SK-N-SH (cell line): ENCODE data around the gene PARVA. TPM values are rescaled to one million over a fixed set of nuclear protein-coding genes. Genes with fewer than 3 reads are reported as not detected.

Source experiments
- CTCF ChIA-PET: fragments of 300-600, 350-600 bp; formaldehyde crosslinking; extraction: SDS; loops from one replicate; lab custom pipeline; 2021; lab: Yijun Ruan, JAX
- POLR2A ChIA-PET: fragments of 350-600 bp; sonication (Branson Sonifier 250); formaldehyde crosslinking; extraction: SDS; loops from one replicate; lab custom pipeline; 2020; ENCODE audit warnings: antibody characterized with exemption, inconsistent platforms; lab: Yijun Ruan, JAX
- DNase-seq: peaks from one replicate; pipeline ENCODE4 v3.0.0; 2012
- H2AFZ ChIP-seq: fragments of 200-600 bp; sonication (generic); 2 replicates; pipeline ENCODE4 v1.8.1; 2016; ENCODE audit warnings: antibody characterized with exemption, mild to moderate bottlenecking, low read depth
- H3F3A ChIP-seq: fragments of 200-600 bp; sonication (generic); replicated peaks from 2 replicates; pipeline ENCODE3; 2016; ENCODE audit warnings: antibody characterized with exemption, mild to moderate bottlenecking; ENCODE audit not compliant: insufficient read depth
- H3K27ac ChIP-seq, 2 experiments: fragments of 200-500 bp in 1 of 2; fragments of 200-600 bp in 1 of 2; sonication (Bioruptor generic) in 1 of 2; sonication (generic), shearing (Covaris generic) in 1 of 2; 2 replicates each; pipeline versions ENCODE4 v1.5.1 to v1.6.1; 2014 to 2016; ENCODE audit warnings: low read depth in 2 of 2, inconsistent platforms in 1 of 2, low read length in 1 of 2, mild to moderate bottlenecking in 1 of 2, mixed read lengths in 1 of 2
- H3K27me3 ChIP-seq: fragments of 200-600 bp; sonication (generic), shearing (Covaris generic); 2 replicates; pipeline ENCODE4 v1.6.1; 2016; ENCODE audit warnings: mixed run types; ENCODE audit not compliant: insufficient read depth
- H3K36me3 ChIP-seq, 2 experiments: fragments of 200-500 bp in 1 of 2; fragments of 200-600 bp in 1 of 2; sonication (Bioruptor generic) in 1 of 2; sonication (generic) in 1 of 2; replicated peaks in 1 of 2; 2 replicates each; pipeline versions ENCODE3 to v1.5.1; 2014 to 2016; ENCODE audit warnings: low read length in 1 of 2, mild to moderate bottlenecking in 1 of 2; ENCODE audit not compliant: insufficient read depth in 2 of 2, control insufficient read depth in 1 of 2
- H3K4me1 ChIP-seq, 2 experiments: fragments of 200-500 bp in 1 of 2; fragments of 200-600 bp in 1 of 2; sonication (Bioruptor generic) in 1 of 2; sonication (generic), shearing (Covaris generic) in 1 of 2; 2 replicates each; pipeline versions ENCODE4 v1.5.1 to v1.6.1; 2014 to 2016; ENCODE audit warnings: low read depth in 1 of 2, low read length in 1 of 2, mixed run types in 1 of 2; ENCODE audit not compliant: insufficient read depth in 2 of 2, control insufficient read depth in 1 of 2
- H3K4me2 ChIP-seq: fragments of 200-600 bp; sonication (generic), shearing (Covaris generic); 2 replicates; pipeline ENCODE4 v1.6.1; 2017; ENCODE audit warnings: mixed run types
- H3K4me3 ChIP-seq, 2 experiments: fragments of 200-500 bp in 1 of 2; fragments of 200-600 bp in 1 of 2; sonication (Bioruptor generic) in 1 of 2; sonication (generic), shearing (Covaris generic) in 1 of 2; 2 replicates each; pipeline versions ENCODE4 v1.5.1 to v1.8.1; 2014 to 2016; ENCODE audit warnings: low read depth in 2 of 2, inconsistent platforms in 1 of 2, low read length in 1 of 2, mild to moderate bottlenecking in 1 of 2, mixed read lengths in 1 of 2, moderate library complexity in 1 of 2
- H3K79me2 ChIP-seq: fragments of 200-600 bp; sonication (generic); 2 replicates; pipeline ENCODE4 v1.8.1; 2017; ENCODE audit warnings: mild to moderate bottlenecking; ENCODE audit not compliant: insufficient read depth
- H3K9ac ChIP-seq: fragments of 200-600 bp; sonication (generic); 2 replicates; pipeline ENCODE4 v1.6.1; 2017; ENCODE audit warnings: mixed run types
- H3K9me2 ChIP-seq: fragments of 200-600 bp; sonication (generic); 2 replicates; pipeline ENCODE4 v1.6.1; 2017; ENCODE audit warnings: mixed run types
- H3K9me3 ChIP-seq: fragments of 200-600 bp; sonication (generic); 2 replicates; pipeline ENCODE4 v1.6.1; 2017; ENCODE audit warnings: mixed run types, mild to moderate bottlenecking, moderate library complexity
- H4K20me1 ChIP-seq: fragments of 200-600 bp; sonication (generic); 2 replicates; pipeline ENCODE4 v1.6.1; 2017; ENCODE audit warnings: mild to moderate bottlenecking, mixed run types; ENCODE audit not compliant: insufficient read depth
- EP300 ChIP-seq, 2 experiments: IDR thresholded peaks; 2 replicates each; pipeline versions ENCODE4 v1.4.0 to v1.6.1; 2012; ENCODE audit warnings: borderline replicate concordance in 1 of 2, low read depth in 1 of 2, low read length in 1 of 2
- EZH2phosphoT487 ChIP-seq: fragments of 200-600 bp; sonication (generic); IDR thresholded peaks from 2 replicates; pipeline ENCODE4 v1.6.1; 2017; ENCODE audit warnings: low read depth, mixed run types, mild to moderate bottlenecking, antibody characterized with exemption, moderate library complexity, borderline replicate concordance
- FOSL2 ChIP-seq: IDR thresholded peaks from 2 replicates; pipeline ENCODE4 v1.4.0; 2012; ENCODE audit warnings: low read depth, mild to moderate bottlenecking, moderate library complexity, borderline replicate concordance
- FOXM1 ChIP-seq: IDR thresholded peaks from 2 replicates; pipeline ENCODE4 v1.4.0; 2012; ENCODE audit warnings: low read depth, mild to moderate bottlenecking
- GABPA ChIP-seq: IDR thresholded peaks from 2 replicates; pipeline ENCODE4 v1.4.0; 2012; ENCODE audit warnings: low read depth, mild to moderate bottlenecking
- GATA2 ChIP-seq: sonication (generic); formaldehyde crosslinking; IDR thresholded peaks from 2 replicates; pipeline ENCODE4 v1.5.0; 2020; ENCODE audit warnings: mild to moderate bottlenecking, missing genetic modification reagents
- JUND ChIP-seq: IDR thresholded peaks from 2 replicates; pipeline ENCODE4 v1.4.0; 2012
- MXI1 ChIP-seq: IDR thresholded peaks from 2 replicates; pipeline ENCODE4 v1.6.1; 2012; ENCODE audit warnings: mild to moderate bottlenecking, low read depth, low read length, improper control_type of control experiment
- RAD21 ChIP-seq: IDR thresholded peaks from 2 replicates; pipeline ENCODE4 v1.6.1; 2012; ENCODE audit warnings: mild to moderate bottlenecking, low read length
- RCOR1 ChIP-seq: fragments of 150-350 bp; IDR thresholded peaks from 2 replicates; pipeline ENCODE4 v1.6.1; 2017; ENCODE audit warnings: antibody characterized with exemption, low read length
- RFX5 ChIP-seq: IDR thresholded peaks from 2 replicates; pipeline ENCODE4 v1.6.1; 2012; ENCODE audit warnings: mild to moderate bottlenecking, improper control_type of control experiment, low read length
- SIN3A ChIP-seq: IDR thresholded peaks from 2 replicates; pipeline ENCODE4 v1.6.1; 2012; ENCODE audit warnings: low read depth, mild to moderate bottlenecking, low read length, moderate library complexity, borderline replicate concordance
- SMC3 ChIP-seq: IDR thresholded peaks from 2 replicates; pipeline ENCODE4 v1.6.1; 2012; ENCODE audit warnings: low read depth, low read length, improper control_type of control experiment
- WGBS: methylation state at CpG from one replicate; pipeline ENCODE4 v1.1.6; 2017; ENCODE audit warnings: low lambda C conversion rate; 5-methylcytosine and 5-hydroxymethylcytosine counted together
- polyA plus RNA-seq, 3 experiments: library from polyadenylated mRNA; depleted of rRNA; stranded (reverse); fragments of >200 nt; gene quantifications; 2 replicates each; pipeline ENCODE4 v1.2.3, GENCODE V29; 2012
- TF ChIP-seq, protein P1 (sequence below): fragments of 200-600 bp; sonication (generic); IDR thresholded peaks from 2 replicates; pipeline ENCODE4 v1.6.1; 2017; ENCODE audit warnings: antibody characterized with exemption, mild to moderate bottlenecking, moderate library complexity
- TF ChIP-seq, protein P2 (sequence below): fragments of 150-350 bp; IDR thresholded peaks from 2 replicates; pipeline ENCODE4 v1.6.1; 2016; ENCODE audit warnings: mild to moderate bottlenecking, low read depth, low read length
- TF ChIP-seq, protein P3 (sequence below): IDR thresholded peaks from 2 replicates; pipeline ENCODE4; 2012
- TF ChIP-seq, protein P4 (sequence below): IDR thresholded peaks from 2 replicates; pipeline ENCODE4 v1.6.1; 2012; ENCODE audit warnings: mild to moderate bottlenecking, low read depth, low read length, moderate library complexity

PARVA gene
- polyA plus RNA-seq, 1 of the 3 experiments (the other 2 are of a cell fraction): 27.6 TPM

DNA sequence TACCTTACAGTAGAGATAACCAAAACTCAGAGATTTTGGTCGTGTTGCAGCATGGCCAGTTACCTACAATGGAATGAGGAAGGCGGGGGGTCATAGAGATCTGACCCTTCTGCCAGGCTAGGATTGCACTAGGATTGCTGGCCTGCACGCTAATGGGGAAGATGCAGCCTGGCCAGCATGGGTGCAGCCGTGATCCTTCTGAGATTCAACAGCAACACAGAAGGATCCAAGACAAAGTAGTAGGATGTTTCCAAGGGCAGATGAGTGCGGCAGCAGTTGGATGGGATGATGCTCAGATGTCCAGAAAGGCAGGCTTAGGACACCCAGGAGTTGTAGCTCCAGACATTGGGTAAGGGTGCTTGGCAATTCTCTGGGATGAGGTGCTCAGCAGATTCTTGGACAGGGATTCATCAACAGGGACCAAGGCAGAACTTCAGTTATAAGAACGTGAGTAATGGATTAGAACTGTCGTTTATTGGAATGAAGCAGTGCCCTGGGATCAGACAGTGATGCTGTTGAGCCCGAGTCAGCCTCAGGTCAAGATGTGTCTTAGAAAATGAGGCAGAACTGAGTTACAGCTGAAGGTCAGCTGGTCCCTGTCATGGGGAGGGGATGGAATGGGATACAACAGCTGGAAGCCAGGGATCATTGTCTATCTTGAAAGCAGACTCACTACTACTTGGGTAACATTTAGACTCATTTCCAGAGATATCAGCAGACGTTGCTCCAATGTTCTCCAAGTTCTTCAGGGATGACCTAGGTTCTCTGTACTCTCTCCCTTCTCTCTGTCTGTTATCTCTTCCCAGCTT lies 71.0 kb downstream of the PARVA start (continued):
- no peak for TF ChIP-seq MXI1
- no peak for TF ChIP-seq RCOR1
- TF ChIP-seq, protein P1, sequence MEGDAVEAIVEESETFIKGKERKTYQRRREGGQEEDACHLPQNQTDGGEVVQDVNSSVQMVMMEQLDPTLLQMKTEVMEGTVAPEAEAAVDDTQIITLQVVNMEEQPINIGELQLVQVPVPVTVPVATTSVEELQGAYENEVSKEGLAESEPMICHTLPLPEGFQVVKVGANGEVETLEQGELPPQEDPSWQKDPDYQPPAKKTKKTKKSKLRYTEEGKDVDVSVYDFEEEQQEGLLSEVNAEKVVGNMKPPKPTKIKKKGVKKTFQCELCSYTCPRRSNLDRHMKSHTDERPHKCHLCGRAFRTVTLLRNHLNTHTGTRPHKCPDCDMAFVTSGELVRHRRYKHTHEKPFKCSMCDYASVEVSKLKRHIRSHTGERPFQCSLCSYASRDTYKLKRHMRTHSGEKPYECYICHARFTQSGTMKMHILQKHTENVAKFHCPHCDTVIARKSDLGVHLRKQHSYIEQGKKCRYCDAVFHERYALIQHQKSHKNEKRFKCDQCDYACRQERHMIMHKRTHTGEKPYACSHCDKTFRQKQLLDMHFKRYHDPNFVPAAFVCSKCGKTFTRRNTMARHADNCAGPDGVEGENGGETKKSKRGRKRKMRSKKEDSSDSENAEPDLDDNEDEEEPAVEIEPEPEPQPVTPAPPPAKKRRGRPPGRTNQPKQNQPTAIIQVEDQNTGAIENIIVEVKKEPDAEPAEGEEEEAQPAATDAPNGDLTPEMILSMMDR: no peak

DNA sequence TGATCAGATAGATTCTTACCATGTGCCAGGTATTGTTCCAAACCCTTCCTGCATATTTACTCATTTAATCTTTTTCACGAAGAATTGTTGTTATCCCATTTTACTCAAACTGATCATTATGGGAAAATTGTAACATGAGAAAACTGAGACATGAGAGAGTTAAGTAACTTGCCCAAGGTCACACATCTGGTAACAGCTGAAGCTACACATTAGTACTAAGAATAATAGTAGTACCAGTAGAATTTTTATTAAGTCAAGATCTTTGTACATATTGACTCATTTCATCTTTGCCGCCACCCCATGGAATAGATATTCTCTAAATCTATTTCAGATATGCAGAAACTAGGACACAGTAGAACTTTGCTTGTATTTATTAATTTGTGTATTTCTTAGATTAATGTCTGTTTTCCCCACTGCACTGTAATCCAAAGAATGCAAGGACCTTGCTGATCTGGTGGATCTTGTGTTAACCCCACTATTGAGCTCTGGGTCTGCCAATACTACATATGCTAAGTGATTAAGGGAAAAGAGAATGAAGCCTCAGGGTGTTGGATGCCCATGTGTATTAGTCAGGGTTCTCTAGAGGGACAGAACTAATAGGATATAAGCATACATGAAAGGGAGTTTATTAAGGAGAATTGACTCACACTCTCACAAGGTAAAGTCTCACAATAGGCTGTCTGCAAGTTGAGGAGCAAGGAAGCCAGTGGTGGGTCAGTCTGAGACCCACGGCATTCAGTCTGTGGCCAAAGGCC lies 72.8 kb downstream of the PARVA start:
- no peak overlapping the region for H3K4me3 ChIP-seq
- peaks cover 11% of the 10 kb centered on the region for H3F3A ChIP-seq
- H2AFZ ChIP-seq: no peak overlapping the region
- ChIA-PET CTCF (no interaction called here), POLR2A (no interaction called here)
- H3K27me3 ChIP-seq: no peaks in the 10 kb centered on the region
- peak overlapping the region in 1 of 2 experiments; percentile 72; a peak in 1 of 4 replicates for H3K27ac ChIP-seq
- no peak overlapping the region for H3K4me2 ChIP-seq
- no peak overlapping the region for H3K9ac ChIP-seq
- 96% methylated on average over 3 of the region's 3 CpGs for WGBS
- TF ChIP-seq, protein P2, sequence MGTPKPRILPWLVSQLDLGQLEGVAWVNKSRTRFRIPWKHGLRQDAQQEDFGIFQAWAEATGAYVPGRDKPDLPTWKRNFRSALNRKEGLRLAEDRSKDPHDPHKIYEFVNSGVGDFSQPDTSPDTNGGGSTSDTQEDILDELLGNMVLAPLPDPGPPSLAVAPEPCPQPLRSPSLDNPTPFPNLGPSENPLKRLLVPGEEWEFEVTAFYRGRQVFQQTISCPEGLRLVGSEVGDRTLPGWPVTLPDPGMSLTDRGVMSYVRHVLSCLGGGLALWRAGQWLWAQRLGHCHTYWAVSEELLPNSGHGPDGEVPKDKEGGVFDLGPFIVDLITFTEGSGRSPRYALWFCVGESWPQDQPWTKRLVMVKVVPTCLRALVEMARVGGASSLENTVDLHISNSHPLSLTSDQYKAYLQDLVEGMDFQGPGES: no peak
- TF ChIP-seq FOSL2: no peak
- no peak for TF ChIP-seq JUND
- TF ChIP-seq FOXM1: no peak
- TF ChIP-seq, protein P3, sequence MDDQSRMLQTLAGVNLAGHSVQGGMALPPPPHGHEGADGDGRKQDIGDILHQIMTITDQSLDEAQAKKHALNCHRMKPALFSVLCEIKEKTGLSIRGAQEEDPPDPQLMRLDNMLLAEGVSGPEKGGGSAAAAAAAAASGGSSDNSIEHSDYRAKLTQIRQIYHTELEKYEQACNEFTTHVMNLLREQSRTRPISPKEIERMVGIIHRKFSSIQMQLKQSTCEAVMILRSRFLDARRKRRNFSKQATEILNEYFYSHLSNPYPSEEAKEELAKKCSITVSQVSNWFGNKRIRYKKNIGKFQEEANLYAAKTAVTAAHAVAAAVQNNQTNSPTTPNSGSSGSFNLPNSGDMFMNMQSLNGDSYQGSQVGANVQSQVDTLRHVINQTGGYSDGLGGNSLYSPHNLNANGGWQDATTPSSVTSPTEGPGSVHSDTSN: no peak
- TF ChIP-seq GATA2: no peak
- no peak for TF ChIP-seq SIN3A
- TF ChIP-seq GABPA: no peak
- no peak for TF ChIP-seq RAD21
- TF ChIP-seq EZH2phosphoT487: no peak
- TF ChIP-seq EP300 (IDR thresholded peaks at IDR 0.05; ENCODE audit: borderline replicate concordance in 1 of 2, low read depth in 1 of 2, low read length in 1 of 2): no peak
- TF ChIP-seq, protein P4, sequence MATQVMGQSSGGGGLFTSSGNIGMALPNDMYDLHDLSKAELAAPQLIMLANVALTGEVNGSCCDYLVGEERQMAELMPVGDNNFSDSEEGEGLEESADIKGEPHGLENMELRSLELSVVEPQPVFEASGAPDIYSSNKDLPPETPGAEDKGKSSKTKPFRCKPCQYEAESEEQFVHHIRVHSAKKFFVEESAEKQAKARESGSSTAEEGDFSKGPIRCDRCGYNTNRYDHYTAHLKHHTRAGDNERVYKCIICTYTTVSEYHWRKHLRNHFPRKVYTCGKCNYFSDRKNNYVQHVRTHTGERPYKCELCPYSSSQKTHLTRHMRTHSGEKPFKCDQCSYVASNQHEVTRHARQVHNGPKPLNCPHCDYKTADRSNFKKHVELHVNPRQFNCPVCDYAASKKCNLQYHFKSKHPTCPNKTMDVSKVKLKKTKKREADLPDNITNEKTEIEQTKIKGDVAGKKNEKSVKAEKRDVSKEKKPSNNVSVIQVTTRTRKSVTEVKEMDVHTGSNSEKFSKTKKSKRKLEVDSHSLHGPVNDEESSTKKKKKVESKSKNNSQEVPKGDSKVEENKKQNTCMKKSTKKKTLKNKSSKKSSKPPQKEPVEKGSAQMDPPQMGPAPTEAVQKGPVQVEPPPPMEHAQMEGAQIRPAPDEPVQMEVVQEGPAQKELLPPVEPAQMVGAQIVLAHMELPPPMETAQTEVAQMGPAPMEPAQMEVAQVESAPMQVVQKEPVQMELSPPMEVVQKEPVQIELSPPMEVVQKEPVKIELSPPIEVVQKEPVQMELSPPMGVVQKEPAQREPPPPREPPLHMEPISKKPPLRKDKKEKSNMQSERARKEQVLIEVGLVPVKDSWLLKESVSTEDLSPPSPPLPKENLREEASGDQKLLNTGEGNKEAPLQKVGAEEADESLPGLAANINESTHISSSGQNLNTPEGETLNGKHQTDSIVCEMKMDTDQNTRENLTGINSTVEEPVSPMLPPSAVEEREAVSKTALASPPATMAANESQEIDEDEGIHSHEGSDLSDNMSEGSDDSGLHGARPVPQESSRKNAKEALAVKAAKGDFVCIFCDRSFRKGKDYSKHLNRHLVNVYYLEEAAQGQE: no peak
- no peak for TF ChIP-seq SMC3
- TF ChIP-seq RFX5: no peak
- TF ChIP-seq, protein P1: no peak
- no peaks in the 10 kb centered on the region for H3K9me3 ChIP-seq
- H3K4me1 ChIP-seq: peaks cover 4 to 27% of the 10 kb centered on the region in 2 experiments; a peak in 3 of 4 replicates
- peaks cover 12% of the 10 kb centered on the region for H4K20me1 ChIP-seq
- H3K79me2 ChIP-seq: peaks cover 75% of the 10 kb centered on the region
- no peaks in the 10 kb centered on the region for H3K36me3 ChIP-seq
- no peak for DNase-seq
- no peaks in the 10 kb centered on the region for H3K9me2 ChIP-seq
